Measurements from ENCODE around the gene DNAJC1.

The DNAJC1 gene

GRCh38 chr10:21751341-21752310 is 251.9 kb downstream of the DNAJC1 start:
- H3K4me2 ChIP-seq (ENCODE audit: low read length) = no peak overlapping the region
- H3K79me2 ChIP-seq (ENCODE audit: control insufficient read depth, low read length) = no peaks in the 10 kb centered on the region
- no peaks in the 10 kb centered on the region for H3K27me3 ChIP-seq (ENCODE audit: control insufficient read depth, low read length)
- no peaks in the 10 kb centered on the region for H3K9me3 ChIP-seq (ENCODE audit: control insufficient read depth, insufficient read depth, low read length)
- H4K20me1 ChIP-seq (ENCODE audit: control insufficient read depth, insufficient read depth, low read depth, low read length) = no peaks in the 10 kb centered on the region
- H3F3A ChIP-seq (ENCODE audit: control insufficient read depth, insufficient read depth) = no peaks in the 10 kb centered on the region; the same call in 1 of the 2 replicates
- H3K9me2 ChIP-seq (replicated peaks; ENCODE audit: control insufficient read depth, low read length) = no peaks in the 10 kb centered on the region
- TF ChIP-seq CTCF (IDR thresholded peaks at IDR 0.05; ENCODE audit: low read depth, low read length, poor library complexity, severe bottlenecking) (no peak), EZH2phosphoT487 (IDR thresholded peaks at IDR 0.05; ENCODE audit: borderline replicate concordance, low read length) (no peak)
- no peaks in the 10 kb centered on the region for H3K4me1 ChIP-seq (ENCODE audit: control insufficient read depth, low read length)
- no peak overlapping the region for H3K27ac ChIP-seq (ENCODE audit: low read depth, low read length)
- no peak overlapping the region for H3K4me3 ChIP-seq (ENCODE audit: low read length)
- H3K36me3 ChIP-seq (ENCODE audit: control insufficient read depth, low read length) = no peaks in the 10 kb centered on the region

GRCh38 chr10:21750424-21750823 is 253.1 kb downstream of the DNAJC1 start:
- TF ChIP-seq CTCF (IDR thresholded peaks at IDR 0.05; ENCODE audit: low read depth, low read length, poor library complexity, severe bottlenecking) (no peak), EZH2phosphoT487 (IDR thresholded peaks at IDR 0.05; ENCODE audit: borderline replicate concordance, low read length) (no peak)
- Histone ChIP-seq H3K79me2 (ENCODE audit: control insufficient read depth, low read length) (no peaks in the 10 kb centered on the region), H3K27ac (ENCODE audit: low read depth, low read length) (no peak overlapping the region), H3K9me3 (ENCODE audit: control insufficient read depth, insufficient read depth, low read length) (no peaks in the 10 kb centered on the region), H3K4me2 (ENCODE audit: low read length) (no peak overlapping the region), H3K36me3 (ENCODE audit: control insufficient read depth, low read length) (no peaks in the 10 kb centered on the region), H3K4me1 (ENCODE audit: control insufficient read depth, low read length) (no peaks in the 10 kb centered on the region), H3K9me2 (replicated peaks; ENCODE audit: control insufficient read depth, low read length) (no peaks in the 10 kb centered on the region), H3F3A (ENCODE audit: control insufficient read depth, insufficient read depth) (no peaks in the 10 kb centered on the region; the same call in 1 of the 2 replicates), H3K27me3 (ENCODE audit: control insufficient read depth, low read length) (no peaks in the 10 kb centered on the region), H3K4me3 (ENCODE audit: low read length) (no peak overlapping the region), H4K20me1 (ENCODE audit: control insufficient read depth, insufficient read depth, low read depth, low read length) (no peaks in the 10 kb centered on the region)

- no peak overlapping the region for H3K4me3 ChIP-seq (ENCODE audit: low read length)
- H3K4me1 ChIP-seq (ENCODE audit: control insufficient read depth, low read length) = no peaks in the 10 kb centered on the region
- H3K4me2 ChIP-seq (ENCODE audit: low read length) = no peak overlapping the region
- no peaks in the 10 kb centered on the region for H3K9me3 ChIP-seq (ENCODE audit: control insufficient read depth, insufficient read depth, low read length)
- no peaks in the 10 kb centered on the region for H3K9me2 ChIP-seq (replicated peaks; ENCODE audit: control insufficient read depth, low read length)
- H4K20me1 ChIP-seq (ENCODE audit: control insufficient read depth, insufficient read depth, low read depth, low read length) = no peaks in the 10 kb centered on the region
- TF ChIP-seq CTCF (IDR thresholded peaks at IDR 0.05; ENCODE audit: low read depth, low read length, poor library complexity, severe bottlenecking) = no peak
- no peak for TF ChIP-seq EZH2phosphoT487 (IDR thresholded peaks at IDR 0.05; ENCODE audit: borderline replicate concordance, low read length)
- no peaks in the 10 kb centered on the region for H3K36me3 ChIP-seq (ENCODE audit: control insufficient read depth, low read length)
- H3F3A ChIP-seq (ENCODE audit: control insufficient read depth, insufficient read depth) = no peaks in the 10 kb centered on the region; the same call in 1 of the 2 replicates
- no peaks in the 10 kb centered on the region for H3K27me3 ChIP-seq (ENCODE audit: control insufficient read depth, low read length)
- H3K79me2 ChIP-seq (ENCODE audit: control insufficient read depth, low read length) = no peaks in the 10 kb centered on the region
- no peak overlapping the region for H3K27ac ChIP-seq (ENCODE audit: low read depth, low read length)
These were observed 253.7 kb downstream of the DNAJC1 start for GRCh38 chr10:21749788-21750187.
